HG03565 (cell line): Measurements from ENCODE around the gene MYO18B.

ENCODE experiments used
- ATAC-seq: cut with Tn5 transposase; IDR thresholded peaks from one replicate; pipeline ENCODE4 v1.9.1; 2021; ENCODE audit warnings: mild to moderate bottlenecking, moderate library complexity; ENCODE audit not compliant: unreplicated experiment

Gene MYO18B

DNA sequence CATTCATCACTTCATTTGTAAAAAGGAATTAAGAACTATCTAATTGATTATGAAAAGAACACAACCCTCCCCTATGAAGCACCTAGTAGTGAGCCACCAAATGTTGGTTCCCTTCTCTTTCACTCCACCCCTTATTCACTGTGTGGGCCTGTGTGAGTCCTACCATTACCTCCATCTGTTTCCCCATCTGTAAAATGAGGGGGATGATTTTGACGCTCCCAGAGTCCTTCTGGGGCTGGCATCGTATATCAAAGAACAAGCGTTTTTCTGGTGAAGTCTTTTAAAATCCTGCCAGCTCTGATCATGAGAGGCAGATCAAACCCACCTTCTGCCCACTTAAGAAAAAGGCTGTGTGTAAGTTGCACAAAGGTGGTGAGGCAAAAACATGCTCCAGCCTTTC, 330.6 kb downstream of the MYO18B start:
- ATAC-seq = no peak

DNA sequence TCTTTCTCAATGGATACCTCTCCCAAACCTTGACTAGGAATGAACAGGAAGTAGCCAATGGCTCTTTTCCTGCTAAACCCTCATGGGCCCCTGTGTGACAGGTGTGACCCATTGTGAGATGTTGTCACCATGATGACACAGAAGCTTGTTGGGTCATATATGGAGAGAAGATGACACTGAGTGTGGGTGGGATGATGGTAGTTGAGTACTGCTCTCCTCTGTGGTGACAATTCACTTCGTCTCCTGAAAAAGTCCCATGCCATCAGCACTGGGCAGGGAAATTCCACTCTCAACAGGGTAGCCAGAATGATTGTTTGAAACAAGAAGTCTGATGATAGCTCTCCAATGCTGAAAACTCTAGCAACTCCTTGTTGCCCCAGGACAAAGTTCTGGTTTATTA, 333.3 kb downstream of the MYO18B start:
- ATAC-seq = no peak

DNA sequence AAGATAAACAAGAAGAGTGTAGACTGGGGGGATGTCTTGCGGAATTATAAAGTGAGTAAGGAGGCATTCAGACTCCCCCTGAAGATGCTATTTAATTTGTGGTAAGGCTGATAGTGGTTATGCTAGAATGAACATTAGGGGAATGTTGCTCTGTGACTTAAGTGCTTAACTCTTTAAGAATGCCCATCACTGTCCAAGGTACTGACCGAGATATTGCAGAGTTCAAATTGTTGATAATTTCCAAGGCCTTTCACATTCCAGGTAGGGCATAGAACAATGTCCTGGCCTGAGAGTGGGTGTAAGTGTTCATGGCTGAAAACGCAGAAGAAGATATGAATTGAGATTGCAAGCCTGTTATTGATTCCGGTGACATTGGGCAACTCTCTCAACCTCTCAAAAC, 337.0 kb downstream of the MYO18B start:
- ATAC-seq = no peak
